GM23338 (cell line): ENCODE measurements around the gene TSHZ2. TPM values are rescaled to one million over a fixed set of nuclear protein-coding genes. Genes with fewer than 3 reads are reported as not detected.

ENCODE experiments used
- ATAC-seq: fragments of 200-7000 bp; cut with Tn5 transposase; 3 replicates; pipeline ENCODE4 v1.9.1; 2020
- DNase-seq: peaks from one replicate; pipeline ENCODE4 v3.0.0-alpha.2; 2015; ENCODE audit warnings: low spot score
- H2AFZ ChIP-seq: fragments of 200-600 bp; sonication (generic); 2 replicates; pipeline ENCODE4 v1.8.0; 2016; ENCODE audit warnings: antibody characterized with exemption, mild to moderate bottlenecking, moderate library complexity
- H3F3A ChIP-seq: fragments of 200-600 bp; sonication (generic); replicated peaks from 2 replicates; pipeline ENCODE4 v1.8.0; 2017; ENCODE audit warnings: antibody characterized with exemption, mixed run types, low read depth
- H3K27ac ChIP-seq: fragments of 200-600 bp; sonication (generic); 2 replicates; pipeline ENCODE4 v1.6.1; 2016; ENCODE audit warnings: low read depth
- H3K27me3 ChIP-seq: fragments of 200-600 bp; sonication (generic); 2 replicates; pipeline ENCODE4 v1.8.0; 2016; ENCODE audit warnings: mild to moderate bottlenecking, mixed run types, moderate library complexity; ENCODE audit not compliant: insufficient read depth
- H3K36me3 ChIP-seq: fragments of 200-600 bp; sonication (generic); 2 replicates; pipeline ENCODE4 v1.8.0; 2016; ENCODE audit warnings: mild to moderate bottlenecking; ENCODE audit not compliant: insufficient read depth
- H3K4me1 ChIP-seq: fragments of 200-600 bp; sonication (generic); 2 replicates; pipeline ENCODE4 v1.8.0; 2016; ENCODE audit warnings: mild to moderate bottlenecking, moderate library complexity; ENCODE audit not compliant: insufficient read depth
- H3K4me2 ChIP-seq: fragments of 200-600 bp; sonication (generic); 2 replicates; pipeline ENCODE4 v1.7.1; 2017; ENCODE audit warnings: mixed run types
- H3K4me3 ChIP-seq: fragments of 200-600 bp; sonication (generic); 2 replicates; pipeline ENCODE4 v1.6.1; 2016; ENCODE audit warnings: mixed run types
- H3K79me2 ChIP-seq: fragments of 200-600 bp; sonication (generic); replicated peaks from 2 replicates; pipeline ENCODE4 v1.8.0; 2017; ENCODE audit warnings: mild to moderate bottlenecking; ENCODE audit not compliant: insufficient read depth
- H3K9me2 ChIP-seq: fragments of 200-600 bp; sonication (generic); 2 replicates; pipeline ENCODE4 v1.8.0; 2017; ENCODE audit not compliant: insufficient read depth
- H4K20me1 ChIP-seq: fragments of 200-600 bp; sonication (generic); replicated peaks from 2 replicates; pipeline ENCODE4 v1.8.0; 2017; ENCODE audit warnings: mild to moderate bottlenecking; ENCODE audit not compliant: insufficient read depth
- H3K27ac Mint-ChIP-seq: 2 replicates; pipeline ENCODE4 v1.8.0; 2020; ENCODE audit warnings: inconsistent platforms, mild to moderate bottlenecking, moderate library complexity, mixed read lengths
- H3K27me3 Mint-ChIP-seq: 3 replicates; pipeline ENCODE4 v1.8.0; 2022; ENCODE audit warnings: low read depth, mild to moderate bottlenecking, moderate library complexity, mixed read lengths, inconsistent platforms; ENCODE audit not compliant: insufficient read depth, poor library complexity
- H3K36me3 Mint-ChIP-seq: 3 replicates; pipeline ENCODE4 v1.8.0; 2021; ENCODE audit warnings: low read depth, mild to moderate bottlenecking, inconsistent platforms, moderate library complexity, mixed read lengths
- H3K4me1 Mint-ChIP-seq: 3 replicates; pipeline ENCODE4 v1.8.0; 2020; ENCODE audit warnings: mild to moderate bottlenecking, inconsistent platforms, mixed read lengths
- H3K4me3 Mint-ChIP-seq: 3 replicates; pipeline ENCODE4 v1.8.0; 2021; ENCODE audit warnings: moderate library complexity, mild to moderate bottlenecking, inconsistent platforms, mixed read lengths
- H3K9me3 Mint-ChIP-seq: 3 replicates; pipeline ENCODE4 v1.8.0; 2020; ENCODE audit warnings: moderate library complexity, mild to moderate bottlenecking, inconsistent platforms, mixed read lengths
- CREB1 ChIP-seq: fragments of 250-450 bp; sonication (Bioruptor Pico); IDR thresholded peaks from 2 replicates; pipeline ENCODE4 v1.5.0; 2020; ENCODE audit warnings: low read depth, mild to moderate bottlenecking, moderate library complexity
- CTCF ChIP-seq, 2 experiments: fragments of 200-600 bp in 1 of 2; sonication (generic) in 1 of 2; conservative IDR thresholded peaks; 2 replicates each; pipeline versions ENCODE4 v1.5.1 to v1.6.1; 2016 to 2017; ENCODE audit warnings: antibody characterized with exemption in 2 of 2, low read depth in 2 of 2, mild to moderate bottlenecking in 2 of 2, moderate library complexity in 1 of 2
- ETS1 ChIP-seq: IDR thresholded peaks from 2 replicates; pipeline ENCODE4 v1.6.1; 2016; ENCODE audit warnings: antibody characterized with exemption
- JUNB ChIP-seq: IDR thresholded peaks from one replicate; pipeline ENCODE4 v1.6.1; 2016; ENCODE audit warnings: antibody characterized with exemption; ENCODE audit not compliant: unreplicated experiment
- POLR2AphosphoS5 ChIP-seq: IDR thresholded peaks from 2 replicates; pipeline ENCODE4 v1.6.1; 2016; ENCODE audit warnings: antibody characterized with exemption, low read depth
- STAT1 ChIP-seq: IDR thresholded peaks from one replicate; pipeline ENCODE4 v1.6.1; 2016; ENCODE audit warnings: antibody characterized with exemption; ENCODE audit not compliant: unreplicated experiment
- ZNF114 ChIP-seq: fragments of 250-450 bp; sonication (Bioruptor Pico); IDR thresholded peaks from 2 replicates; pipeline ENCODE4 v1.5.0; 2020; ENCODE audit warnings: mild to moderate bottlenecking, moderate library complexity
- ZNF331 ChIP-seq: fragments of 250-450 bp; sonication (Bioruptor Pico); IDR thresholded peaks from 2 replicates; pipeline ENCODE4 v1.5.0; 2020; ENCODE audit warnings: low read depth, mild to moderate bottlenecking, moderate library complexity
- ZNF462 ChIP-seq: fragments of 250-450 bp; sonication (Bioruptor Pico); IDR thresholded peaks from 2 replicates; pipeline ENCODE4 v1.5.0; 2020; ENCODE audit warnings: mild to moderate bottlenecking, moderate library complexity
- polyA plus RNA-seq: library from polyadenylated mRNA; unstranded; fragments of >200 nt; fragmentation: Nextera tagmentation; extraction: Ambion mirVana; gene quantifications from 2 replicates; pipeline ENCODE4 v1.2.1, GENCODE V29; 2016
- total RNA-seq: library from RNA; depleted of rRNA; stranded (reverse); fragments of >200 nt; shearing (Covaris generic); gene quantifications from 2 replicates; pipeline ENCODE4 v1.2.3, GENCODE V29; 2014

Gene TSHZ2
- total and polyA plus RNA-seq, 2 experiments from 2014 or later, result 0.49 to 1.3 TPM

GRCh38 chr20:53349730-53350129 is 377.6 kb downstream of the TSHZ2 start (continued):
- TF ChIP-seq ZNF462 (CRISPR knock-in tag), result no peak

- Mint-ChIP-seq H3K36me3 (peaks cover 3% of the 10 kb centered on the region; the same call in 2 of the 3 replicates), H3K27me3 (no peaks in the 10 kb centered on the region), H3K27ac (no peak overlapping the region), H3K4me3 (no peak overlapping the region), H3K4me1 (no peaks in the 10 kb centered on the region), H3K9me3 (peaks cover 5% of the 10 kb centered on the region; the same call in 1 of the 3 replicates)
- Histone ChIP-seq H3K27me3 (no peaks in the 10 kb centered on the region), H3K4me1 (no peaks in the 10 kb centered on the region), H3K4me2 (no peak overlapping the region), H3K79me2 (no peaks in the 10 kb centered on the region), H2AFZ (no peak overlapping the region), H4K20me1 (no peaks in the 10 kb centered on the region), H3K4me3 (no peak overlapping the region), H3K9me2 (no peaks in the 10 kb centered on the region), H3K27ac (no peak overlapping the region), H3K36me3 (no peaks in the 10 kb centered on the region), H3F3A (no peaks in the 10 kb centered on the region)
- ATAC-seq, result no peak
- no peak for TF ChIP-seq CTCF (conservative IDR thresholded peaks at IDR 0.05; ENCODE audit: low read depth in 2 of 2)
- no peak for TF ChIP-seq ZNF331 (CRISPR knock-in tag)
- TF ChIP-seq JUNB, result no peak
- TF ChIP-seq ETS1, result no peak
- no peak for TF ChIP-seq POLR2AphosphoS5
- TF ChIP-seq CREB1 (CRISPR knock-in tag), result no peak
- TF ChIP-seq STAT1, result no peak
- TF ChIP-seq ZNF114, result no peak
- DNase-seq, result no peak
These were observed 380.7 kb downstream of the TSHZ2 start for GRCh38 chr20:53352727-53353440.
